Body of pancreas (tissue), 4 donors: ENCODE data around the gene CD40.

Source experiments
- CTCF ChIP-seq, 7 experiments: fragments of 450-650 bp in 4 of 7; fragments of 200-600 bp in 3 of 7; sonication (generic) in 3 of 7; IDR thresholded peaks; one replicate each; pipeline ENCODE4 v1.5.1; 2016 to 2019; ENCODE audit warnings: antibody characterized with exemption in 7 of 7
- POLR2A ChIP-seq, 3 donors: fragments of 450-650 bp; IDR thresholded peaks; one replicate each; pipeline ENCODE4 v1.6.1; 2016; ENCODE audit warnings: antibody characterized with exemption in 3 of 3, mild to moderate bottlenecking in 2 of 3

GRCh38 chr20:46175127-46175494 lies 57.0 kb downstream of the CD40 start:
- TF ChIP-seq CTCF (IDR thresholded peaks at IDR 0.05) (no peak), POLR2A (IDR thresholded peaks at IDR 0.05) (no peak)
